ENCODE measurements around the gene TRAF1. TPM values are rescaled to one million over a fixed set of nuclear protein-coding genes. Genes with fewer than 3 reads are reported as not detected.

The TRAF1 gene
- total RNA-seq, 1 donor from 2014 or later, result 0.80 TPM

DNA sequence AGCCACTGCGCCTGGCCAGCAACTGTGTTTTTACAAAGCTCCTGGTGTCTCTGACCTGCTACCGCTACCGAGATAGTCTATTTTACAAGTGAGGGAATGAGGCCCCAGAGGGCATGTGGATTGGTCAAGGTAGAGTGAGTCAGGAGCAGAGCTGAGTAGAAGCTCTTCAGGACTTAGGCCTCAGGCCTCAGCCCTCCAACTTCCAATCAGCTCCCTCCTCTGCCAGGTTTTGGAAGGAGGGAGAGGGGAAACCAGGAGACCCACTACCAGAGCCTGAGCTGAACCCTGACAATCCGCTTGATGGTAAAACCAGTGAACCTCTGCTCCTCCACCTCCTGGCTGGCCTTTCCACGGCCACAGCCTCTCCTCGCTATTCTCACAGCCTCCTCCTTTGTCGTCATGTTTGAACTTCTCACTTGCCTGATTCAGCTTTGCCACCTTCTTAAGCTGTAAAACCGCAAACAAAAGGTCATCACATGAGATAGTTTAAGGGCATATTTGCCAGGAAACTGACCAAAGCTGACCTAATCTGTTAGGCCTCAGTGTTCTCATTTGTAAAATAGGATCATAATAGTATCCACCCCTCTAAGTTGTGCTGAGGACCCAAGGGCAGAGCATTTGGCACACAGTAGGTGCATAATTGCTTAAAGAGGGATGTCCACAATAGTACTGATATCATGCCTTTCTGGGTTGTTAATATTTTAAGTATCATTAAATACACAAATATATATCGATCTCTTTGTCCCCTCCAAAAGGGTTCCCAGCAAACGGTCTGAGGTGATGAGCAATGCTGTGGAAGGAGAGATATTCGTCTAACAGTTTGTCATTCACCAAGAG lies 1.7 kb downstream of the TRAF1 start:
- DNase-seq (ENCODE audit: low read depth), result no peak

DNA sequence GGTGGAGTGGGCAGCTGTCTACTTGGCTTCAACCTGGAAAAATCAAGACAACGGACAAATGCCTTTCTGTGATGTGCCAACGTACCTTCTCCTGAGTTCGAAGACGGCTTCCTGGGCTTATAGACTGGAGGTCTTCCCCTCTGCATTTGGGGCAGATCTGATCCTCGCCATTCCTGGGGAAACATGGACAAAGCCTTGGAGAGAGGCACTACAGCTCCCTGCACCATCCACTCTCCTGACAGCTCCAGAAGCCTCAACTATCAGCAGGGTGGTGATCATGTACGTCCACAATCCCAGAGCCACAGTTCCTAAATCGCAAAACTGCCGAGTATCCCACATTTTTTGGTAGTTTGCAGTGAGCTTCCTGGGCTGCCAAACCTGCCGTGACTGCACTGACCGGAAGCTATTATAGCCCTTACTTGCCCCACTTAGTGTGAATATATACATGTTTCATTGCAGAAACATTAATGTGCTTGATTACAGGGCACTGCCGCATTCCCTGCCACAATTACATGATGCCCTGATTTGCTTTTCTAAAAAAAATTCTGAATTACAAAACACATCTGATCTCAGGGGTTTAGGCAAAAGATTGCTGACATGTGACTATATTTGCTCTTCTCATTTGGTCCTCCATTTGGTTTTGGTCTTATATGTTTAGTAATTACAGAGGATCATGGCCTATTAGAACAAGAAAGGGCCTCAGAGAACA lies 2.8 kb downstream of the TRAF1 start:
- no peak for DNase-seq (ENCODE audit: low read depth)

DNA sequence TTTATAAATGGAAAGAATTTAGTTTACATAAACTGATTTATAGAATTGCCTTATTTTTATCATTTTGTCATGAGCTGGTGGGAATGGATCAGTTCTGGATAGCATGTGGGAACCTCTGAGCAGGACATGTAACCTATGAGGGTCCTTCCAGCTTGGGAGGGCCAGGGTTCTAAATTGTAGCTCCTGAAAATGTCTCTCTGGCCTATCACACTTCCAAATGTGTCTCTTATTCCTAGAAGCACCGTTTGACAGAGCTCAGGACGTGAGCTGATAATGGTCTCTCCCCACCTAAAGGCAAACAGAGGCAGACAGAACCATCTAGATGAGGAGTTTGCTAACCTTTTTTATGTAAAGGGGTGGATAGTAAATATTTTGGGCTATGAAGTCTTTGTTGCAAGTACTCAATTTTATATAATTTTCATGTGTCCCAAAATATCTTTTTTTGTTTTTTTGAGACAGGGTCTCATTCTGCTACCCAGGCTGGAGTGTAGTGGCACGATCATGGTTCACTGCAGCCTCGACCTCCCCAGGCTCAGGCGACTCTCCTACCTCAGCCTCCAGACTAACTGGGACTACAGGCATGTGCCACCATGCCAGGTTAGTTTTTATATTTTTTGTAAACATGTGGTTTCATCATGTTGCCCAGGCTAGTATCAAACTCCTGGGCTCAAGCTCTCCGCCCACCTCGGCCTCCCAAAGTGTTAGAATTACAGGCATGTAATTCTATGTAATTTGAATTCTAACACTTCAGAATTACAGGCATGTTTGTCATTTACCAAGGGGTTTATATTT lies 4.0 kb downstream of the TRAF1 start:
- DNase-seq (ENCODE audit: low read depth), result no peak

DNA sequence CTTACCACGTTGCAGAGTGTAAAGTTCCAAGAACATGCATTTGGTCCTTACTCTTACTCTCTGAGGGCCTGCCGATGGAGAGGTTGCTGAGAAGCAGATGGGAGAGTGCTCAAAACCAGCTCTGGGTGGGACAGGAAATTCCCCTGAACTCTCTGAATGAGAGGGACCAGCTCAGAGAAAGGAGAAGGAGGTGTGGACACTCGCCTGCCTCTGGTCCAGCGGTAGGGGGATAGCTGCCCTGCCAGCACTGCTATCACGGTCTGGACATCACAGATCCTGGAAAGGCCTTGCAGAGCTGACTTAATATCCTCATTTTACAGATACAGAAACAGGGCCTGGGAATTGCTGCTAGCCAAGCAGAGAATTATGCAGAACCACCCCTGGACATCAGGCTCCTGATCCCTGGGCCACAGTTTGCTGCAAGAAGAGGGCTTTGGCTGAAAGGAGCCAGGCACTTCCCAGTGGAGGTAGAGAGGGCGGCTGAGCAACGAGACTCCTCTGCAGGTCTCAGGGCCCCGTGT lies 4.9 kb downstream of the TRAF1 start:
- no peak for DNase-seq (ENCODE audit: low read depth)

DNA sequence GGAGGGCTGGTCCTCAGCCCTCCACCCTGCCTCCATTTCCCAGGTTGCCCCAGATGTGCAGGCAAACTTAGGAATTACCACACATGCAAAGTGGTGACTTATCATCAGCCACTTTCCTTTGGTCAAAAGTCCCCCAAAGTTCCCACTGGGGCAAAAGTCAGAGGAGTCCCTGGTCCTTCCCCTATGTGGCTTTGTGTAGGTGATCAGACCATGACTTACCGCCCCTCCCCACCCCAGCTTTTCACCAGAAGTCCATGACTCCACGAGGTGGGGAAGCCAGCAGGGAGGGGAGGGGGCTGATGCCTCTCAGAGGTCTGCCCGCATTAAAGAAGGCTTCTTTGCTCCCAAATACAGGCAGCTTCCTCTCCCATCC lies 5.8 kb downstream of the TRAF1 start:
- no peak for DNase-seq (ENCODE audit: low read depth)

DNA sequence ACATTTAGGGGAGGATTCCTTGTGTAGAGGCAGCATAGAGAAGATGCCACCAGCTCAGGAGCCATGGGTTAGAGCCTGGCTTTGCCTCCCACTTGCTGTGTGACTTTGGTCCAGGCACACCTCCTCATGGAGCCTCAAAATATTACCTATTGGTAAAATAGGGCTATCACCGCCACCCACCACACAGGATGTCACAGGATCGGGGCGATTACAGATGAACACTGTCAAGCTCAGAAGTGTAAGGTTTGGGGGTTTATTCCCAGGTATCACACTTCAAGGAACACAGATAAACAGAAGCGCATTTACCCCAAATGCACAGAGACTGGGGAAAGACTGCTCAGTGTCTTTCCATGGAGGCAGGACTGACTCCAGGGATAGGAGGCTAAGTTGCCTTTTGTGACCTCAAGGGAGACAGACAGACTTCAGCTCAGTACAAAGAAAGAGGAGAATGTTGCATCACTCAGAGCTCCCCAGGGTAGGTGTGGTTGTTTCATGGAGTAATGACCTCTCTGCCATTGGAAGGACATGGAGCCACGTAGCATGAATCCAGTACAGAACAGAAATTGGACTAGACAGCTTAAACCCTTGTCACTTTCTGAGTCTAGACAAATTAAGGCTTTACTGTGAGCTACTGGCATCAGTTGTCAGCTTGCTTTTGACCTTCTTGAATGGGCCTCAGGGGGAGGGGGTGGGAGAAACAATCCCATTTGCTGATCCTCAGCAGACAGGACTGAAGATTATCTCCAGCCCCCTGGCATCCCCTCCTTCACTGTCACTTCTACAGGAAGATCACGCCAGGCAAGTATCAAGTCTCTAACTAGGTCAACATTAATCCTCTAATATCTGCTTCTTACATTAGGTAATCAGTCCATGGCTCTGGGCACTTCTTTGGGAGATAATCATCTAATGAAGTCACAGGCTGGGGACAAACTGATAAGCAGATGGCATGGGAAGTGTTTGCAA lies 6.5 kb downstream of the TRAF1 start:
- DNase-seq (ENCODE audit: low read depth), result no peak

DNA sequence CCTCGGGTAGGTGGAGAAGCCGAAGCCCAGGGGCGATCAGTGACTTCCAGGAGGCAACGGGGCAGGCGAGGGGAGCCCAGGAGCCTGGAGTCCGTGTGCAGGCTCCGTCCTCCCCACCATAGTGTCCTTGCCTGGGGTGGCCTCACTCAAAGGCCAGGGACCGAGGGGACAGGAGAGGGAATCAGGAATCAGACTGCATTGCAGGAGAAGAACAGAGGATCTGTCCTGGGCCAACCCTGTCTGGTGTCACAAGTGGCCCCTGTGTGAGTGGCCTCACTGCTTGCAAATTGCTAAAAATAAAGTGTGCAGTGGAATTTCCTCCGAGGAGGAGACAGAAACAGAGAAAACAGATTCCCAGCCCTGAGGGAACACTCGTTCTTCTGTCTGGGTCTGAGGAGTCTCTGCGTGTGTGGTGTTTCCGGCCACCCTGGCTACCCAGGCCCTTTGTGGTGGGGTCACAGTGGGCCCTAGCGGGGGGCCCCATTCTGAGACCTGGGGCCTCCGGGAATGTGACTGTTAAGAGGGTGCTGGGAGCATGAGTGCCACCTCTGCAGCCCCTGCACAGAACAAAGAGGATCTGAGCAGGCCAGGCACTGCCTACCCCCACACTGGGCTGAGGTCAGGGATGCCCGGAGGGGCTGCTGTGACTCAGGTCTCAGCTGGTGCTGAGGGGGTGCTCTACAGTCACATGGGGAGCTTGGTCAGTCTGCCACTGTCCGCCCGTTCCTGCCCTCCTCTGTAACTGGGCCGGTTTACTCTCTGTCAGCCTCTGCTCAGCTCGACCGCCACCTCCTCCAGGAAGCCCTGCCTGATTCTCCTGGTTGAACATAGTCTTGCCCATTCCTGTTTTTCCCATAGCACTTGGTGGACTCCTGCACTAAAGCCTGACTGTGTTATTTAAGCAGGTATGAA lies 7.4 kb downstream of the TRAF1 start:
- DNase-seq (ENCODE audit: low read depth), result no peak

DNA sequence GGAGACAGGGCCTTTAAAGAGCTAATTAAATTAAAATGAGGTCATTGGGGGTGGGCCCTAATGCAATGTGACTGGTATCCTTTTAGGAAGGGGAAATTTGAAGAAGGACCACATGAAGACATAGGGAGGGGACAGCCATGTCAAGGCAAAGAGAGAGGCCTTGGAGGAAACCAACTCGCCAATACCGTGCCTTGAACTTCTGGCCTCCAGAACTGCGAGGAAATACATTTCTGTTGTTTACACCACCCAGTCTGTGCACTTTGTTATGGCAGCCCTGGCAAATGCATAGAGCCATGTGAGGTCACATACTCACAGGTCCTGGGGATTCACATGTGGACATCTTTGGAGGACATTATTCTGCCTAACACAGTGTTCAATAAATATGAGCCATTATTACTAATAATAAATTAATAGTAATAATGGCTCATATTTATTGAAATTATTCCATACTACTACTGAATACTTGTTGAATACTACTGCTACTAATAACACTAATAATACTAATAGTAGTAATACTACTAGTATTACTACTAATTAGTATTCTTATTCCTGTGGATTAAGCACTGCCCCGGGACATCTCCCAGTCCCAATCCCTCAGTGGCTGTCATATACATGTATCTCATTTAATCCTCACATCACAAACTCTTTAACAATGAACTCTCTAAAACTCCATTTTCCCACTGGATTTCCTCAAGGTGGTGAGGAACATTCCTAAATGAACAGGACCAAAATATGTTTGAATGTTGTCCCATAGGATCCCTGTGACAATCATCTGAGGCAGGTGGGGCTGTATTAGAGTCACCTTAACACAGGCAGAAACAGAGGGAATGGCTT lies 8.4 kb downstream of the TRAF1 start:
- no peak for DNase-seq (ENCODE audit: low read depth)

DNA sequence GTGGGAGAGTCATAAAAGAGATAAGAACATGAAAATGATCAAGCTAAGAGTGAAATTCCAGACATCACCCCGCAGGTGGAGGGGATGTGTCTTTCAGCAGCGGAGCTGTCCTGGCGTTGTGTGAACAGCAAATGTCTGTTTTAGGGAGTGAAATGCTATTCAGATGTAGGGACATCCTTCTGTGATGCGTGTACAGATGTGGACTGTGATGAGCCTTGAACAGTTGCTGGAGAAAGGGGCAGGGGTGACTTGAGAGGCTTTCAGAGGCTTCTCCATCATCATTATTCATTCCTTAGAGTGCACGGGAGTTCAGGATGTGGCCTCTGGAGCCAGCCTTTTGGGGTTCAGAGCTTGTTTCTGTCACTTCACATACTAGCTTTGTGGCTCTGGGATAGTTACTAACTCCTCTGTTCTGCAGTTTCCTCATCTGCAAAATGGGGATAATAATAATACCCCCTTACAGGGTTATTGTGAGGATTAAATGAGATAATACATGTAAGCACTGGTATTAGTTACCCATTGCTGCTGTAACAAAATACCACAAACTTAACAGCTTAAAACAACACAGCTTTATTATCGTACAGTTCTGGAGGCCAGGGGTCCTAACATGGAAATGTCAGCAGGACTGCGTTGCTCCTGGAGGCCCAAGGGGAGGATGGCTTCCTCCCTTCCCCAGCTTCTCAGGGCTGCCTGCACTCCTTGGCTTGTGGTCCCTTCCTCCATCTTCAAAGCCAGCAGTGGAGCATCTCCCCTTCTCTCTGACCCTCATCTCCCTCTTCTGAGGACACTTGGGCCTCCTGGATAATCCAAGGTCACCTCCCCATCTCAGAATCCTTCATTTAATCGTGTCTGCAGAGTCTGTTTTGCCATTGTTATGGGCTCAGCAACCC lies 9.4 kb downstream of the TRAF1 start:
- no peak for DNase-seq (ENCODE audit: low read depth)

DNA sequence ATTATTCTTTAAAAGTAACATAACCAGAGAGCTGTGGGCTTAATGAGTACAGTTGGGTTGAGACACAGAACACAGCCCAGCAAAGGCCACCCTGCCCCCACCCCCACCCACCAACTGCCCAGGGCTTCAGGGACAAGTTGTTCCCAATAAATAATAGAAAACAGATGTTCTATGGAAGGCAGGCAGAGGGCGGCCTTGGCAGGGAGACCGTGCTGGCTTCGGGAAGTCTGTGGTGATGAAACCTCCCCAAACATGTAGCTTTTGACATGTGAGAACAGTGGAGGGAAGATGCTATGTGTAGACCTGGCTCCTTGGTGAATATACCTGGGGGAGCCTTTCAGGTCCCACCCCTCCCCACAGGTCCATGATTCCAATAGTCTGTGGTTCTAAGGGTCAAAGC lies 10.0 kb downstream of the TRAF1 start:
- DNase-seq (ENCODE audit: low read depth), result peak; percentile 50

DNA sequence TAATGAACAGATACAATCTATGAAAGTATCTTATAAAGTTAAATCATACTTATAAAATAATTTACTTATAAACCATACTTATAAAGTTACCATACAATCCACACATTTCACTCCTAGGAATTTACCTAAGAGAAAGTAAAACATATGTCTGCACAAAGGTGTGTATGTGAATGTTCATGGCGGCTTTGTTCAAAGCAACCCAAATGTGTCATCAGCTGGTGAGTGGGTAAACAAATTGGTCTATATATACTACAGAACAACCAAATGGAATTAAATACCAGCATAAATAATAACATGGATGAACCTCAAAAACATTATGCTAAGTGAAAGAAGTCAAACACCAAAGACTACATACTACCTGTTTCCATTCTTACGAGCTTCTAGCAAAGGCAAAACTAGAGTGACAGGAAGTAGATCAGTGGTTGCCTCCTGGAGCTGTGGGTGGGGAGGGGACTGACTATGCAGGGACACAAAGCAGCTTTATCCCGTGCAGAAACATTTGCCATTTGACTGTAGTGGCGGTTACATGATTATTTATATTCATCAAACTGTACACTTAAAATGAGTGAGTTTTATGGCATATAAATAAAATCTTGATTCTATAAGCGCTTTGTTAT lies 10.6 kb downstream of the TRAF1 start:
- no peak for DNase-seq (ENCODE audit: low read depth)

DNA sequence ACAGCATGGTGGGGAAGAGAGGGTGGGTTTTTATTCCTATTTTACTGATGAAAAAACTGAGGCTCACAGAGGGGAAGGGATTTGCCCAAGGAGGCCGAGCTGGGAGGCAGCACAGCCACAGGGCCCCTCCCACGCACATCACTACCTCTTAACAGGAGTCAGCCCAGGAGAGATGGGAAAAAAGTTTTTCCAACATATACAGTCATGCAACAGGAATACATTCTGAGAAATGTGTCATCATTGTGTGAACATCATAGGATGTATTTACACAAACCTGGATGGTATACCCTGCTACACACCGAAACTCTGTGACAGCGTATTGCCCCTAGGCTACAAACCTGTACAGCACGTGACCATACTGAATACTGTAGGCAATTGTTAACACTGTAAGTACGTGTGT lies 11.6 kb downstream of the TRAF1 start:
- no peak for DNase-seq (ENCODE audit: low read depth)

DNA sequence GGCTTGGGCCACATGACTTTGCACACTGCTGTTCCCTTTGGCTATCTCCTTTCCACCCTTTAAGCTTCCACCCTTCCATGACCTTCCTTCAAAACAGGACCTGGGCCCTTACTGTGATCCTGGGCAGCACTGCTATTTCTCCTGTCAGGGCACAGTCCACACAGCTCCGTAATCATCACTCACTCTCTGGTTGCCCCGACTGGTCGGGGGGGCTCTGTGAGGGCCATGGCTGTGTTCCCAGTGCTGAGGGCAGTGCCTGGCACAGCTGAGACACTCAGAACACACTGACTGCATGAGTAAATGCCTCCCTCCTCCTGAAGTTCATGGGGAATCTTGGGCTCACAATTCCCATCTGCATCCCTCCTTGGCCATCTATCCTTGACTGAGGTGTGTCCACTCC lies 12.2 kb downstream of the TRAF1 start:
- DNase-seq (ENCODE audit: low read depth), result no peak

DNA sequence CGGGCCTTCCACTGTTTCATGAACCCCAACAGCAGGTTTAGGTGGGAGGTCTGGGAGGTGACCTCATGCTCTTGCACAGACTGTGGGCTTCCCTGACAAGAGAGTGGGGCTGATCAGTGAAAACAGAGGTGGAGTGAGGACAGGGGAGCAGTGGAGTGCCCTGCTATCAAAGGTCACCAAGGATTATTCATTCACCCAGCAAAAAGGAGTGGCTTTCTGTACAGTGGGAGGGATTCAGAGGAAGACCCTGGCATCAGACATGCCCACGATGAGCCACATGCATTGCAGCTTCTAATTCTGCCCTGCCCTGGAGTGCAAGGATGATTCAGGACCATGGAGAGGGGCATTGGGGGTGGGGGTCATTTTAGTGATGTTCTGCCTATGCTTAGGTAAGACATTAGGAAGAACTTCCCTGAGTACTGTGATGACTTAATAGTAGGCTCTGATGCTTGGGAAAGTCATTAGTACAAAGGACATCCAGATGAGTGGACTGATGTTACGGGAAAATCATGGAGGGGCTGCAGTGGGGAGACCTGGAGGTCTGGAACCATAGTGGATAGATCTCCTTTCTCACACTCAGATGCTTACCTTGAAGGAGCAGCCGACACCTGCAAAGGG lies 12.8 kb downstream of the TRAF1 start:
- no peak for DNase-seq (ENCODE audit: low read depth)

DNA sequence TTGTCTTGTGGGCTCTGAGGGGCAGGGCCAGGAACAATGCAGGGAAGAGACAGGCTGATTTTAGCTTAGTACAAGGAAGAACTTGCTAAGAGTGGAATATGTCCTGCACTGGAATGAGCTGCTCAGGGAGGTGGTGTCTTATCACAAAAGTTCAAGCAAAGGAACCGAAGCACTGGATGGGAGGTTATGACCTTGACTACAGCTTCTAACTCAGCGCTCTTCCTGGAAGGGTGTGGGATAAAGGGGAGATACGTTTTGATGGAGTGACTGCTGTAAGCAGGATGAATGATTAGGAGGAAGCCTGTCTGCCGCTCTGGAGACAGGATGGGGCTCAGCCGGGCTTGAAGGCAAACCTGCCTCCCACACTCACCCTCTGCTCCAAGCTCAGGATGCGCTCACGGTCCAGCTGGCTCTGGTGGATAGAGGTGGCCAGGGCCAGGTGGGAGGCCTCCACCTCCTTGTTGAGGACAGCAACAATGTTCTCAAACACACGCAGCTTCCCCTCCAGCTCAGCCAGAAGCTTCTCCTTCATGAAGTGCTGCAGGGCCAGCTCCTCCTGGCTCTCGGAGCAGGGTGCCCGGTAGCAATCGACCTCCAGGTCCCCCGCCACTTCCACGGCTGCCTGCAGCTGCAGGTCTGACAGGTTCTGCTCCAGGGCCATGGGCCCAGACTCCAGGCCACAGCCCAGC lies 13.5 kb downstream of the TRAF1 start:
- DNase-seq (ENCODE audit: low read depth), result no peak

DNA sequence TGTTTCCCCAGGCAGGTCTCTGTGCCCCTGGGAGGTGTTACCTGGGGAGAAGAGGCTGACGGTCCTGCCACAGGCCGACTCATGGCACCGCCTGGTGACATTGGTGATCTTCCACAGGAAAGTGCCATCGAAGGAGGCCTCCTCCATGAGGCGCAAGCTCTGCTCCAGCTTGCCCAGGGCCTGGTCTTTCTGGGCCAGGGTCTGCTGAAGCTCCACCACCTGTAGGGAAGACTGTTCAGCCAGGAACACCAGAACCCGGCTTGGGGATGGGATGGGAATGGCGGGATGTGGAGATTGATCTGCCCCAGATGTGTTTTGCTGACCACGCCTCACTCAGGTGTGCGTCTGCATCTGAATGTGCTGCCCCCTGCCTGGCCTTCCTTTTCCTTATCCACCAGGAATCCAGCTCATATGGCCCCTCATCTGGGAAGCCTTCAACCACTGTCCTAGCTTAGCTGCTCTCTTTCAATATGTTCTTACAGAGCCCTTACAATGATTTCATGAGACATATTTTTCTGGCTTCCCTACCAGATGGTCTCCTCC lies 15.2 kb downstream of the TRAF1 start:
- DNase-seq (ENCODE audit: low read depth), result no peak
